B cell (primary cell): Measurements from ENCODE around the gene COX17.

Experiments used
- EZH2 ChIP-seq: IDR thresholded peaks from 2 replicates; pipeline ENCODE4 v1.6.1; 2012; ENCODE audit warnings: borderline replicate concordance, low read depth, mild to moderate bottlenecking, moderate library complexity, low read length; ENCODE audit not compliant: insufficient read depth, poor library complexity, severe bottlenecking
- TF ChIP-seq, protein P1 (sequence below): fragments of 200-600 bp; IDR thresholded peaks from one replicate; pipeline ENCODE4 v1.8.0; 2022; ENCODE audit warnings: antibody characterized with exemption, mild to moderate bottlenecking

DNA sequence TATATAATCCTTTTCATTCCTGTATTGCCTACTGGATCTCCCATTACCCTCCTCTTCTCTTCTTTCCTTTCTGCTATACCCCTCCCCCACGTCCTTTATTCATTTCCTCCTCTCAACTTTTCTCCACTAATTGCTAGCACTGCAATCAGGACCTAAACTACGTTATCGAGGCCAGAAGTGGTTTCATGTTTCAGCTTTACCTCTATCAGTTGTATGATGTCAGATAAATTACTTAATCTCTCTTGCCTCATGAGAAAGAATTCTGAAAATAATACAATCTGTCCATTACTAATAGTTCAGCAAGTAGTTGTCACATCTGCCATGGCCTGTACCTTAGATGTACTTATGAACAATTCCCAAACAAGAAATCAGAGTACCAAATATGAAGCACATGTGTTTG, 27.4 kb downstream of the COX17 start:
- no peak for TF ChIP-seq EZH2
- TF ChIP-seq, protein P1, sequence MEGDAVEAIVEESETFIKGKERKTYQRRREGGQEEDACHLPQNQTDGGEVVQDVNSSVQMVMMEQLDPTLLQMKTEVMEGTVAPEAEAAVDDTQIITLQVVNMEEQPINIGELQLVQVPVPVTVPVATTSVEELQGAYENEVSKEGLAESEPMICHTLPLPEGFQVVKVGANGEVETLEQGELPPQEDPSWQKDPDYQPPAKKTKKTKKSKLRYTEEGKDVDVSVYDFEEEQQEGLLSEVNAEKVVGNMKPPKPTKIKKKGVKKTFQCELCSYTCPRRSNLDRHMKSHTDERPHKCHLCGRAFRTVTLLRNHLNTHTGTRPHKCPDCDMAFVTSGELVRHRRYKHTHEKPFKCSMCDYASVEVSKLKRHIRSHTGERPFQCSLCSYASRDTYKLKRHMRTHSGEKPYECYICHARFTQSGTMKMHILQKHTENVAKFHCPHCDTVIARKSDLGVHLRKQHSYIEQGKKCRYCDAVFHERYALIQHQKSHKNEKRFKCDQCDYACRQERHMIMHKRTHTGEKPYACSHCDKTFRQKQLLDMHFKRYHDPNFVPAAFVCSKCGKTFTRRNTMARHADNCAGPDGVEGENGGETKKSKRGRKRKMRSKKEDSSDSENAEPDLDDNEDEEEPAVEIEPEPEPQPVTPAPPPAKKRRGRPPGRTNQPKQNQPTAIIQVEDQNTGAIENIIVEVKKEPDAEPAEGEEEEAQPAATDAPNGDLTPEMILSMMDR = no peak
